Suppressor macrophage treated with lipopolysaccharide for 4 hours (primary cell): ENCODE data around the gene BDP1.
A peak's percentile ranks its signal among the peaks of the same experiment; 100 is the strongest.
"Not testable (repeated sequence)": the region's sequence is repeated elsewhere in the genome, so short reads cannot be mapped to it uniquely, and the experiment has no call there.

Source experiments
- DNase-seq: peaks from one replicate; pipeline ENCODE4 v3.0.0-alpha.2; 2020

BDP1 gene

DNA sequence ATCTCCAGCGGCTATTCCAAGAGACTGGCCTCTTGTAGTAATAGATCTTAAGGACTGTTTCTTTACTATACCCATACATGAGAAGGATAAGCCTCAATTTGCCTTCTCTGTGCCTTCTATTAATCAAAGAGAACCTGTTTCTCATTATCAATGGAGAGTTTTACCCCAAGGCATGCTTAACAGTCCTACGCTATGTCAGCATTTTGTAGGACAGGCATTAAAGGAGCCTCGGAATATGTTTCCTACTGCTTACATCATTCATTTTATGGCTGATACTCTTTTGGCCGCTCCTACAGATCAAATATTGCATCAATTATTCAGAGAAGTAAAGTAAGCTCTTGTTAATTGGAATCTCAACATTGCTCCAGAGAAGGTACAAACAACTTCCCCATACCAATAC lies 120.1 kb downstream of the BDP1 start:
- not testable (repeated sequence) for DNase-seq

DNA sequence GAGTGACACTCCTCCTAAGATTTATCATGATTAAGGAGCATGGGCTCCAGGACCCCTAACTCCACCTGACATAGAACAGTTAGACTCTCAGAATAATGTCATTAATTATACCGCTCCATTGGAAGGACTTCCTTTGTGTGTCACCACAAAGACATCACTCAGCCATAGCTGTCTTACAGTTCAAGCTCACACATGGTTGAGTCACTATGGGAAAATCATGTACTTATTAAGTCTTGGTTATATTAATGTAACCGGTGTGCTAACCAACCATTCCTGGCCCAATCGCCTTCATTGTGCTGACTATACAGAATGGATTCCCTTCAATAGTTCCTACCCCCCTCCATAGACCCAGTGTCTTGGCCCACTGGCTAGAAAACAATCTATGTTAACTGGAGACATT lies 120.8 kb downstream of the BDP1 start:
- DNase-seq, result no peak

DNA sequence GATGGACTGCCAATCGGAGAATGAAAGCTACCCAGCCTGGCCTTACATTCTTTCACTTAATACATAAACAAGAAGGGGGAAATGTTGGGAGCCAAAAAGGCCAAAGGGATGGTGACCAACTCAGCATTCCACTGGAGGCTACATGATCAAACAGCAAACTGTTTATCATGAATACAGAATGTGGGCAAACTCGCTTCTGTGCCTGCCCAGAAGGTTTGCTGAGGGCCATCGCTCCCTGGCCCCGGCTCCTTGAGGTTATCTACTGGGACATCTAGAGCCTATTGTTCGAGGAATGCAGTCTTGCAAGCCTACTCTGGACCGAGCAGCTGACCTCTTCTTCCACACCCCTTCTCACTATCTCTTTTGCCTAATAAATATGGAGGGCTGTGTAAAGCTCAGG lies 122.4 kb downstream of the BDP1 start:
- not testable (repeated sequence) for DNase-seq

- no peak for DNase-seq
Measured at GRCh38 chr5:71582945-71583584, 127.6 kb downstream of the BDP1 start.

- peak; percentile 15 for DNase-seq
Measured at GRCh38 chr5:71586052-71586940, 130.8 kb downstream of the BDP1 start.

GRCh38 chr5:71586941-71587765 lies 131.7 kb downstream of the BDP1 start, which contains the start of gene MCCC2:
Gene MCCC2 (plus strand): TSS chr5:71587340. CDS start chr5:71587426, 86 bp downstream.
- peak; percentile 98 for DNase-seq

DNA sequence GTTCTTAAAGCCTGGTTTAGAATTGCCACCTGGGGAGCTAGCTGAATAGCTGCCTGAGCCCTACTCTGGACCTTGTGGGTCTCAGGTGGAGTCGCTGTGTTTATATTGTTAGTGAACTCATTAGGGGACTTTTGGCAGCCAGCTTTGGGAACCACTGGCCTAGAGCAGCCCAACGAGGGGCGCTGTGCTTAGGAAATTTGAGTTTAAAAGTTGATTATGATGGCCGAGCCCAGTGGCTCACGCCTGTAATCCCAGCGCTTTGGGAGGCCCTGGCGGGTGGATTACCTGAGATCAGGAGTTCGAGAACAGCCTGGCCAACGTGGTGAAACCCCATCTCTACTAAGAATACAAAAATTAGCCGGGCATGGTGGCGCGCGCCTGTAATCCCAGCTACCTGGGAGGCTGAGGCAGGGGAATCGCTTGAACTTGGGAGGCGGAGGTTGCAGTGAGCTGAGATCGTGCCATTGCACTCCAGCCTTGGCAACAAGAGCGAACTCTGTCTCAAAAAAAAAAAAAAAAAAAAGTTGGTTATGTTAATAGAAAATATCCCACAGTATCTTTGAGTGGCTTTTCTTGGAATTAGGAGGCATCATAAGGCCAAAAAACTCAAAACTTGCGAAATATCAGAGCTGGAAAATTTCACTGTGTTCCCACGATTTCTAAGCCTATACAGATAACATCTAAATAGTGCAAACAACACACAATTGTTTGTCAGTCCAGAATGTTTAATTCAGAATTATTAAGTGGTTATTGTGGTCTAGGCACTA lies 132.5 kb downstream of the BDP1 start:
- DNase-seq, result no peak

DNA sequence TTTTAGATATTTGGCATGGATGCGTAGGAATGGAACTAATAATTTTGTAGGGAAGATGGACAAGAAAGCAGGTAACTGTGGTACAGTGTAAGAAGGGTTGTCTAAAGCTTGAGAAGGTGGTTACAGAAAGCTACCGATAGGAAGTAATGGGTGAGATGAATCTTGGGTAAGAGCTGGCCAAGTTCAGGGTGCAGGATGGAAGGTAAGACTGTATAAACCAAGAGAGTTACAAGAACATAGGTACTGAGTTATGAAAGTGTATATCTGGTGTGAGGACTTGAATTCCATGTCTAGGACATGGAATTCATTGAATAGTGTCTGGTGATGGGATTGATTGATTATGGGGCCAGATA lies 133.1 kb downstream of the BDP1 start:
- no peak for DNase-seq

- DNase-seq, result no peak
Measured at GRCh38 chr5:71589903-71590302, 134.5 kb downstream of the BDP1 start.

GRCh38 chr5:71591100-71591499 lies 135.6 kb downstream of the BDP1 start:
- DNase-seq, result no peak

- no peak for DNase-seq
Measured at GRCh38 chr5:71596169-71596568, 140.7 kb downstream of the BDP1 start.

DNA sequence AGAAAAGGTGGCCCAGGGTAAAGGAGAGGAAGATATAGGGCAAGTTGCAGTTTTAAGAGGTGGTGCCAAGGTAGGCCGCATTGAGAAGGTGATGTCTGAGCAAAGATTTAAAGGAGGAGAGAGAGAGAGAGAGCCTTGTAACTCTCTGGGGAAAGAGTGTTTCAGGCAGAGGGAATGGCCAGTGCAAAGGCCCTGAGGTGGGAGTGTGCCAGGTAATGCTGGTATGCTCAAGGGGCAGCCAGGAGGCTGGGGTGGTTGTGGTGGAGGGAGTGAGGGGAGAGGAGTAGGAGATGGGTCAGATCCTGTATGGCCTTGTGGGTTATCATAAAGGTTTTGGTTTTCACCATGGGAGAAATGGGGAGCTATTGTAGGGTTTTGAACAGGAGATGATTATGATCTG lies 141.6 kb downstream of the BDP1 start:
- no peak for DNase-seq

DNA sequence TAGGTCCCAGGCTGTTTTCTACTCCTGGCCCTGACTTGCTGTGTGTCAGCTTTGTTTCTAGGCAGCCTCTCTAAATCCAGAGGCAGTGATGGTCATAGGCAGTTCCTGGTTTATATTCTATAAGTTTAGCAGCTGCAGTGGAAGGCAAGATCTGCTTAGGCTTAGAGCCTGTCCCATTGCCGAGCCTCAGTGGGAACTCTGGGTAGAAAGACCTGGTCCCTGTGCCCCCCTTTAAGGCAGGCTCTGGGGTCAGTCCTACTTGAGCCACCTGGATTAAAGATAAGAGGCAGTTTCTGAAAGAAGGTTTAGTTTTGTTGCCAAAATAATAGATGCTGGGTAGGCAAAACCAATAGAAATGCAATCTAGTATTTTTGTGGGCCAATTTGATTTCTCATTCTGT lies 145.3 kb downstream of the BDP1 start:
- DNase-seq, result no peak

- DNase-seq, result peak; percentile 46
Measured at GRCh38 chr5:71601222-71602026, 146.0 kb downstream of the BDP1 start.

GRCh38 chr5:71609916-71610315 lies 154.5 kb downstream of the BDP1 start:
- not testable (repeated sequence) for DNase-seq

- DNase-seq, result no peak
Measured at GRCh38 chr5:71615809-71616208, 160.4 kb downstream of the BDP1 start.
